IgD-negative memory B cell (primary cell): ENCODE data around the gene VPS72. TPM values are rescaled to one million over a fixed set of nuclear protein-coding genes. Genes with fewer than 3 reads are reported as not detected.
"Not testable (repeated sequence)": the region's sequence is repeated elsewhere in the genome, so short reads cannot be mapped to it uniquely, and the experiment has no call there.

Source experiments
- H3K27ac Mint-ChIP-seq, 3 donors: one replicate each; pipeline ENCODE4 v1.8.0; 2020 to 2022; ENCODE audit warnings: mild to moderate bottlenecking in 3 of 3, mixed read lengths in 3 of 3, moderate library complexity in 1 of 3
- H3K27me3 Mint-ChIP-seq: one replicate; pipeline ENCODE4 v1.8.0; 2021; ENCODE audit warnings: mixed read lengths
- H3K36me3 Mint-ChIP-seq: one replicate; pipeline ENCODE4 v1.8.0; 2020; ENCODE audit warnings: mild to moderate bottlenecking, mixed read lengths
- H3K4me1 Mint-ChIP-seq, 3 donors: one replicate each; pipeline ENCODE4 v1.8.0; 2020 to 2022; ENCODE audit warnings: mixed read lengths in 3 of 3, mild to moderate bottlenecking in 1 of 3
- H3K4me3 Mint-ChIP-seq, 4 donors: one replicate each; pipeline ENCODE4 v1.8.0; 2020 to 2022; ENCODE audit warnings: mild to moderate bottlenecking in 4 of 4, mixed read lengths in 4 of 4, moderate library complexity in 3 of 4
- H3K9me3 Mint-ChIP-seq, 3 donors: one replicate each; pipeline ENCODE4 v1.8.0; 2020 to 2021; ENCODE audit warnings: mixed read lengths in 3 of 3, mild to moderate bottlenecking in 1 of 3
- polyA plus RNA-seq: library from polyadenylated mRNA; unstranded; fragments of 300-500 nt; fragmentation: Illumina TruSeq; gene quantifications from one replicate; pipeline ENCODE4 v1.2.3, GENCODE V29; 2021

VPS72 gene
- 81.0 TPM for polyA plus RNA-seq

DNA sequence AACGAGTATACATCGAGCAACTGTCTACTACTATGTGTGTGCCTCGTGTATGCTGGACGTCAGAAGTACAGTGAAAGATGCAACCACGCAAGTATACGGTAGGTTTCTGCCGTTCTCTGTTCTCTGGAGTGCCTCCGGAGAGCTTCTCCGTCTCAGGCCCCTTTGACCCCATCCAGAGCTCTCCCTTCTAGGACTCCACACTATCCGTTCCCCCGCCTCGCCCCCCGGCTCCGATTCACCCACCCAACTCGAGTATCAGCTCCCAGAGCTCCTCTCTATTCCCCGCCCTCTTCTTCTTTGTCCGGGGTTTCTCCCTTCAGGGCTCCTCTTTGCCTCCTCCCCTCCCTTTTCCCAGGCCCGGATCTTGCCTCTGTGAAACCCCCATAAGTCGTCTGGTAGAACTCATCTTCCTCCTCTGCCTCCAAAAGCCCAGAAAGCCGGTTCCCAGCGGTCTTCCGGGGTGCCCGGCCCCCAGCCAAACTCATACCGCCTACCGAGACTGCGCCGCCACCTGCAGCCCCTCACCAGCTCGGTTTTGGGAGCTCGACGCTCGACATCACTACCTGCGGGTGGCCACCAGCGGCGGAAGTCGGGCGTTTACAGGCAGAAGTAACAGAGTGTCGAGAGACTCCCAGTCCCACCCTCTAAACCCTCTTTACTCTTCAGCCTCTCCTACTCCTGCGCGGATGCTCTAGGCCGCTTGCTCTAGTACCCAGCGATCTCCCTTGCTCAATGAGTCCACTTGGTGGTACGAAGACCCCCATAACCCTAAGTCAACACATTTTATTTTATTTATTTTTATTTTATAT is at the start of gene VPS72:
VPS72 (minus strand) TSS at position 561 of the 809 bp plus-strand sequence; CDS start at position 485, 76 bp downstream.
- Mint-ChIP-seq H3K4me3 (peak within 1 kb of the TSS; percentile 98 to 100 (median 100)), H3K36me3 (peaks cover 3% of the 10 kb centered on the region), H3K9me3 (no peaks in the 10 kb centered on the region), H3K27ac (peak within 1 kb of the TSS; percentile 97 to 99 (median 98)), H3K27me3 (peaks cover 2% of the 10 kb centered on the region), H3K4me1 (peaks cover 18 to 29% (median 27%) of the 10 kb centered on the region in 3 donors)

- H3K36me3 Mint-ChIP-seq, result peaks cover 4% of the 10 kb centered on the region
- H3K27ac Mint-ChIP-seq, result peak overlapping the region in 2 of 3 donors; percentile 27 to 86
- peaks cover 9 to 10% (median 10%) of the 10 kb centered on the region in 3 donors for H3K4me1 Mint-ChIP-seq
- H3K9me3 Mint-ChIP-seq, result no peaks in the 10 kb centered on the region
- H3K27me3 Mint-ChIP-seq, result no peaks in the 10 kb centered on the region
- H3K4me3 Mint-ChIP-seq, result no peak overlapping the region
These were observed 48.4 kb upstream of the VPS72 start for GRCh38 chr1:151238467-151238739.

GRCh38 chr1:151237678-151238466 is 47.9 kb upstream of the VPS72 start:
- H3K36me3 Mint-ChIP-seq, result peaks cover 4% of the 10 kb centered on the region
- peak overlapping the region in 2 of 3 donors; percentile 27 to 86 for H3K27ac Mint-ChIP-seq
- H3K27me3 Mint-ChIP-seq, result no peaks in the 10 kb centered on the region
- peaks cover 9 to 10% (median 10%) of the 10 kb centered on the region in 3 donors for H3K4me1 Mint-ChIP-seq
- H3K4me3 Mint-ChIP-seq, result peak overlapping the region in 1 of 4 donors; percentile 59
- no peaks in the 10 kb centered on the region for H3K9me3 Mint-ChIP-seq

GRCh38 chr1:151235235-151235634 is 45.2 kb upstream of the VPS72 start:
- no peaks in the 10 kb centered on the region for H3K9me3 Mint-ChIP-seq
- peaks cover 9 to 10% (median 10%) of the 10 kb centered on the region in 3 donors for H3K4me1 Mint-ChIP-seq
- H3K36me3 Mint-ChIP-seq, result peaks cover 3% of the 10 kb centered on the region
- no peak overlapping the region for H3K4me3 Mint-ChIP-seq
- H3K27me3 Mint-ChIP-seq, result no peaks in the 10 kb centered on the region
- H3K27ac Mint-ChIP-seq, result no peak overlapping the region

GRCh38 chr1:151222130-151222529 is 32.1 kb upstream of the VPS72 start:
- no peak overlapping the region for H3K4me3 Mint-ChIP-seq
- H3K27me3 Mint-ChIP-seq, result no peaks in the 10 kb centered on the region
- no peak overlapping the region for H3K27ac Mint-ChIP-seq

DNA sequence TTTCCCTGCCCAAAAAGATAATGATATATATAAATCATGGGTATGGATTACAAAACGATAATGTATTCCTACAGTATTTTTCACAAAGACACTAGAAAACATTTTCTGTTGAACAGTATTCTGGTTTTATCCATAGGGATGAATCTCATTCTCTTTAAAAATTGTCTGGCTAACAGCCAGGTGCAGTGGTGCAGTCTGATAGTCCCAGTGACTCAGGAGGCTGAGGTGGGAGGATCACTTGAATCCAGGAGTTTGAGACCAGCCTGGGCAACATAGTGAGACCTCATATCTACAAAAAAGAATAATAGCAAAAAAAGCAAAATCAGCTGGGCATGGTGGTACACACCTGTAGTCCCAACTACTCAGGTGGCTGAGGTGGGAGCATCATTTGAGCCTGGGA is 31.6 kb upstream of the VPS72 start:
- Mint-ChIP-seq H3K27me3 (no peaks in the 10 kb centered on the region), H3K9me3 (no peaks in the 10 kb centered on the region), H3K36me3 (peaks cover 2% of the 10 kb centered on the region), H3K4me3 (no peak overlapping the region), H3K27ac (no peak overlapping the region), H3K4me1 (peaks cover 1 to 3% (median 2%) of the 10 kb centered on the region in 3 donors)

More at GRCh38 chr1:151222130-151222529, 32.1 kb upstream of the VPS72 start:
- H3K4me1 Mint-ChIP-seq, result peaks cover 0 to 2% (median 2%) of the 10 kb centered on the region in 3 donors
- H3K9me3 Mint-ChIP-seq, result no peaks in the 10 kb centered on the region
- peaks cover 2% of the 10 kb centered on the region for H3K36me3 Mint-ChIP-seq

GRCh38 chr1:151213560-151213959 is 23.6 kb upstream of the VPS72 start:
- Mint-ChIP-seq H3K27ac (peak overlapping the region in 1 of 3 donors; percentile 3), H3K4me1 (peaks cover 10 to 18% (median 12%) of the 10 kb centered on the region in 3 donors), H3K36me3 (peaks cover 3% of the 10 kb centered on the region), H3K9me3 (no peaks in the 10 kb centered on the region), H3K4me3 (no peak overlapping the region), H3K27me3 (no peaks in the 10 kb centered on the region)

- H3K27me3 Mint-ChIP-seq, result no peaks in the 10 kb centered on the region
- peaks cover 3% of the 10 kb centered on the region for H3K36me3 Mint-ChIP-seq
- H3K4me3 Mint-ChIP-seq, result no peak overlapping the region
- no peaks in the 10 kb centered on the region for H3K9me3 Mint-ChIP-seq
- H3K27ac Mint-ChIP-seq, result peak overlapping the region in 2 of 3 donors; percentile 73 to 81
- H3K4me1 Mint-ChIP-seq, result peaks cover 10 to 17% (median 12%) of the 10 kb centered on the region in 3 donors
These were observed 22.1 kb upstream of the VPS72 start for GRCh38 chr1:151211972-151212705.

DNA sequence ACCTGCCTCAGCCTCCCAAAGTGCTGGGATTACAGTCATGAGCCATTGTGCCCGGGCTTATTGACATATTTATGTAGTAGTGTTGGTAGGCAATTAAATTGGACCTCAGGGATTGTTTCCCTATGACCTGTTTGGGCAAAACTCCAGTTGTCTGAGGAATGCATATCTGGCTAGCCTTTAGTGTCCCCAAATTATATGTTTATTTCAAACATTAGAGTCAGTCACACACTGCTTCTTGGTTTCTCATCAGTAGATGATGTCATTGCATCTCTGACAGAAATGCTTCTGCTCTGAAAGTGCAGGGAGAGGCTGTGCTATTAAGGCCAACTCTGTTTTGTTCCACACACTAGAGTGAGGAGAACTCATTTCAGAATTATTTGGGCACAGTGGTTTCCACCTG is 20.8 kb upstream of the VPS72 start:
- no peak overlapping the region for H3K27ac Mint-ChIP-seq
- no peak overlapping the region for H3K4me3 Mint-ChIP-seq
- H3K36me3 Mint-ChIP-seq, result peaks cover 3% of the 10 kb centered on the region

DNA sequence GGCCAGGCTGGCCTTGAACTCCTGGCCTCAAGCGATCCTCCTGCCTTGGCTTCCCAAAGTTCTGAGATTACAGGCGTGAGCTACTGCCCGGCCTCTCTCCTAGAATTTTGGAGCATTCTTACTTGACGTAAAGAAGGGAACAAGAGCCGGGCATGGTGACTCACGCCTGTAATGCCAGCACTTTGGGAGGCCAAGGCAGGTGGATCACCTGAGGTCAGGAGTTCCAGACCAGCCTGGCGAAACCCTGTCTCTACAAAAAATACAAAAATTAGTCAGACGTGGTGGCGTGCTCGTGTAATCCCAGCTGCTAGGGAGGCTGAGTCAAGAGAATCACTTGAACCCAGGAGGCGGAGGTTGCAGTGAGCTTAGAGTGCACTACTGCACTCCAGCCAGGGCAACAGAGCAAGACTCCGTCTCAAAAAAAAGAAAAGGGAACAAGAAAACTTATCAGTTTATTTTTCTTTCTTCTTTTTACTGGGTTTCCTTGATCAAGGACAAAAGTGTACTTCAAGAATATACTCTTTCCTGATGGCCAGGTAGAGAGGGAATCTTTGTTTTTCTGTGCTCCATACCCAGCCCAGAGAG is 15.5 kb upstream of the VPS72 start:
- H3K36me3 Mint-ChIP-seq, H3K27ac Mint-ChIP-seq, H3K27me3 Mint-ChIP-seq, H3K9me3 Mint-ChIP-seq, H3K4me3 Mint-ChIP-seq: not testable (repeated sequence)
- peaks cover 14 to 21% (median 16%) of the 10 kb centered on the region in 3 donors for H3K4me1 Mint-ChIP-seq

More for the DNA sequence above, 20.8 kb upstream of the VPS72 start:
- Mint-ChIP-seq H3K9me3 (no peaks in the 10 kb centered on the region), H3K27me3 (no peaks in the 10 kb centered on the region), H3K4me1 (peaks cover 10 to 14% (median 11%) of the 10 kb centered on the region in 3 donors)

DNA sequence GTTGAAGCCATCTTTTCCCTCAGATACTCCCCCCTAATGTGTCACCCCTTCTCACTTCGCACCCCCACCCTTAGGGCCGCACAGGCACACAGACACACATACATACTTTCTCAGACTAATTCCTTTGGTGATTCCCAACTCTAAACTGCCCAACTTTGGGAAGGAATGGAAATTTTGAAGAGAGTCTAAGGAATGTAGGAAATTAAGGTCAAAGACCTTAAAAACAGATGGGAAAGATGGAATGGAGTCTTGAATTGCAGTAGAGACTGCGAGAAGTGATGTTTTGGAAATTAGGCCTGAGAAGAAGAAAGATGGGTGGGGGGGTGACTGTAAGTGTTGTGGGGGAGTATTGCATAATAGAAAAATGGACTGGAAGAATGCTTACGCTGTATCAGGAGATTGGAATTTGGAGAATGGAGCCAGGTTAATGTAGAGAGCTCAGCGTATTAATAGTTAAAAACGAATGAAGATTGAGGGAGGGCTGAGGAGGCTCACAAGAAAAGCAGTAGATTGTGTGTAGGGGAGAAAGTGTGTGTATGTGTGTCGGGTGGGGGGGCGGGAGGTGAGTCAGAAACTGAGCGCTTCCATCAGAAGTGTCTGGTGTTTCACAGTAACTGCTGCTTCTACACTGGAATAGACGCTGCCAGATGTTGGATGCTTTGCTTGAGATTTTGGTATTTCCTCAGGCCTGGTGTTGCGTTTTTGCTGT is 10.0 kb upstream of the VPS72 start:
- Mint-ChIP-seq H3K27ac (peak overlapping the region; percentile 93 to 99 (median 99)), H3K4me3 (peak overlapping the region; percentile 97 to 98 (median 98)), H3K36me3 (peaks cover 1% of the 10 kb centered on the region), H3K9me3 (no peaks in the 10 kb centered on the region), H3K27me3 (peaks cover 2% of the 10 kb centered on the region), H3K4me1 (peaks cover 25 to 45% (median 32%) of the 10 kb centered on the region in 3 donors)

DNA sequence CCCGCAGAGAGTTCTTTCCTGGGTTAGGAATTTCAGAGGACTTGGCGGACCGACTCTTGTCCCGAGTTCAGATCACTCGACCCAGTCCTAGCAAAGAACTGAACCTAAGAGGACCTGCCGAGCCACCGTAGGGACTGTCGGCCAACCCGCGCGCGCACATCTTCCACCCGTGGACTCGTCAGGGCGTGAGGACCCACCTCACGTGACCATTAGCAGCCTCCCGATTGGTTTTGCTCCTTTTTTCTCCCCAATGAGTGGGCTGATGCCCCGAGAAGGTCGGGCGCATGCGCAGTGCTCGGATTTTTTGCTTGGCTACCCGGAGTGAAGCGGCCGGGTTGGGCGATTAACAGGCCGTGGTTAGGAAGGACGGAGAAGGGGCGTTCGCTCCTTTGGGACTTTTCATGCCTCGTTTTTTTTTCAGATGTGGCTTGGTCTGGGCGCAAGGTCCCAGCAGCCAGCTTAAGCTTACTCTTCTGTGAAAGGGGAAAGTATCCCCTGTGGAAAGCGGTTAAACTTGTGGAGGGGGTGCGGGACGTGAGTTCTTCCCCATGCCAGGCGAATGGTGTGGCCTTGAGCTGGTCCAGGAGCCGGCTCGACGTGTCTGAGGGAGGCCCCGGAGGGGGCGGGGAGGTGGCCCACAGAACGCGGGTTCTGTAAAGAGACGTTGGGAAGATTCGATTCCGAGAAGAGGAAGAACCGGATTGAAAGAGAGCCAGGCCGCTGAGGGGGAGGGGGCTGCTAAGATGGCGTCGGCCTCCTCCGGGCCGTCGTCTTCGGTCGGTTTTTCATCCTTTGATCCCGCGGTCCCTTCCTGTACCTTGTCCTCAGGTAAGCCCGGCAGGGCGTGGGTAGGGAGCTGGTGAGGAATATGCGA is 8.5 kb upstream of the VPS72 start, which contains the start of gene PIP5K1A:
PIP5K1A (plus strand) TSS at position 299 of the 874 bp plus-strand sequence; CDS start at position 744, 445 bp downstream.
- Mint-ChIP-seq H3K27ac (peak within 1 kb of the TSS; percentile 93 to 99 (median 99)), H3K4me1 (peaks cover 20 to 37% (median 30%) of the 10 kb centered on the region in 3 donors), H3K27me3 (peaks cover 3% of the 10 kb centered on the region), H3K36me3 (peaks cover 1% of the 10 kb centered on the region), H3K9me3 (no peaks in the 10 kb centered on the region), H3K4me3 (peak within 1 kb of the TSS; percentile 97 to 98 (median 98))

- Mint-ChIP-seq H3K9me3 (no peaks in the 10 kb centered on the region), H3K27ac (peak overlapping the region; percentile 93 to 99 (median 99)), H3K36me3 (peaks cover 1% of the 10 kb centered on the region), H3K4me1 (peaks cover 20 to 37% (median 30%) of the 10 kb centered on the region in 3 donors), H3K4me3 (peak overlapping the region; percentile 97 to 98 (median 98)), H3K27me3 (peaks cover 3% of the 10 kb centered on the region)
These were observed 7.9 kb upstream of the VPS72 start for GRCh38 chr1:151197863-151198253.
